Fibroblast of skin of right quadriceps (primary cell): ENCODE results near the gene DDN.

Experiments
- DNase-seq: peaks from one replicate; pipeline ENCODE4 v3.0.0-alpha.2; 2013

Gene DDN

DNA sequence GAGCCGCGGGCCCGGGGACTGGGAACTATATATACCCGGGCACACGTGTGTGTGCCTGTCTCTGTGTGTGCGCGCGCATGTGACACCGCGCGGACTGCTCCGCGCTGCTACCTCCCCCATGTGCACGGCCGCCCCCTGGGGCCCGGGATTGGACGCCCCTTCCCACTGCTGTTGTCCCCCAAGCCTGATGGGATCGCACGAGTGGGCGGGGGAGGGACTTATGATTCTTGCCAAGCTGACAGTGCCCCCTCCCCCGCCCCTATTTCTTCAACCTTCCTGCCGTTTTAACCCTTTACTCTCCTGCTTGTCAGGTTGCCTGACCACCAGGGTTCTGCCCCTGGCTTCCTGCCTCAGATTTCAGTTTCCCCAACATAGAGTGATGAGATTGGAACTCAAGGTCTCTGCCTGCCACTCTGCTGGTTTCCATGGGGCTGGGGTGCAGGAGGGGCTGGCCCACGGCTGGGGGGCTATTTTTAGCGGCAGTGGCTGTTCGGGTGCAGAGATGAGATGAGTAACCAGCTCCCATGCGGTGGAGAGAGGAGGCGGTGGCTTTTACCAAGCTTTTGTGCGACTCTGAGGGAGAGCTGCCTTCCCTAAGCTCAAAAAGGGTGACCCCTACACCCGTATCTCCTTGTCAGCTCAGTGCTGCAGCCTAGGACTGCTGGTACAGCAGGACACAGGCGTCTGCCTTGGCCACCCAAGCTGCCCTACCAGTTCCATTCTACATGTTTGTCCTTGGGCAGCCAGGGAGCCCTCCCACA is at the start of gene DDN:
Gene DDN, minus strand, starts transcription at position 5 of the 761 bp plus-strand sequence. CDS start 88 bp downstream, outside the sequence.
- peak; percentile 58 for DNase-seq

DNA sequence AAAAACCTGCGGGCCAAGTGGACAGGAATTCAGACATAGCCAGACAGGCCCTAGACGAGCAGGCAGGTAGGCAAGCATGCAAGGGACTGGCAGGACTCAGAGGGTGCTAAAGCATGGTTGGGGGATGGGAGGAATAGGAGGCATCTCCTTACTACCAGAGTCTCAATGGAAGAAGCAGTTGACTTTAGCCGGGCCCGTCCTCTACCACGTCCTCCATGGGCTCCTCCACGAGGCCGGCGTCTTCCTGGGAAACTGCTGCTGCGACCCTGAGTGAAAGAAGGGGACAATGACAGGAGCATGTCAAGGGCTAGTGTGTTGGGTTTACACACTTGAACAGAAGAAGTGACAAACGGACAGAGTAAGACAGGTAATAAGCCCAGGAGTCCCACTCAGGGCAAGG is 49.8 kb upstream of the DDN start:
- no peak for DNase-seq

DNA sequence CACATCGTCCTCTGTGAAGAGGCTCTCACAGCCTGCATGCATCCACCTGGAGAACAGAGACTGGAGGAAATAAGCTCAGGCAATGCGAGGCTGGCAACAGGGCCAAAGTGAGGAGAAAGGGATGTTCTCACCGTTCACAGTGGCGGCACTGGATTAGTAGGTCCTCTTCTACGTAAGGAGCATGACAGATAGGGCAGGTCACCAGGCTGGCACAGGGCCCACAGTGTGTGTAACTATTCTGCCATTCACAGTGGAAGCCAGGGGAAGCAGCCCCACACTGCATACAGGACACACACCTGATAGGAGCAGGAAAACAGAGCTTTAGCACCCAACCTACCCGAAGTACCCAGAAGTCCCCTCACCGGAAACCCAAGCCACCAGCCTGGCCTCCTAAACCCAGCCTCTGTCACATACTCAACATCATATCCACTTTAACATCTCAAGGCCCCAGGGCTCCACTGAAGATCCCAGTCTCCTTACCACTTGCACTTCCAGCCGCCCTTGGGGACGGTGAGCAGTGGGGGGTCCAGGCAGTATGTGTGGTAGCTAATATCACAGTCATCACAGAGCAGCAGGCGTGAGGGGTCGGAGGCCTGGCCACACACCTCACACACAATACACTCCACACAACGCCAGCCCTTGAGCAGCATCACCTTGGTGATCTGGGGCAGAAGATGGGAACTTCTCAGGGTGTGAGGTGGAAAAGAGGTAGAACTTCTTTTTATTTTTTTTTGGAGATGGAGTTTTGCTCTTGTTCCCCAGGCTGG is 47.1 kb upstream of the DDN start:
- no peak for DNase-seq

DNA sequence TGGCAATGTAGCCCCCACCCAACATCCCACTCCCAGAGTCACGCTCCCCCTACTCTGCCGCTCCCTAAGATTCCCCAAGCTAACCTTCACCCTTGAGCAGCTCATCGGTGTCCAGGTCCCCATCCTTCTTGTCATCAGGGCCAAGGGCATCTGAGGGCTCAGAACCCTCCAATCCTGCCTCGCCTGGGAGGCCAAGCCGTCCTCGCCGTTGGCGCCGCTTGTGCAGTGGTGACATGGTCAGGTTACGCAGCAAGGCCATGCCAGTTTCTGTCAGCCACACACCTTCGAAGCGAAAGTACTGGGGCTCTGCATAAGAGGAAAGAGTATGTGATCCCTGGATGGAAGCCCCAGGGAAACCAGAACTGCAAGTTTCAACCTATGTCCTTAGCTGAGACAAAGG is 45.5 kb upstream of the DDN start:
- no peak for DNase-seq

DNA sequence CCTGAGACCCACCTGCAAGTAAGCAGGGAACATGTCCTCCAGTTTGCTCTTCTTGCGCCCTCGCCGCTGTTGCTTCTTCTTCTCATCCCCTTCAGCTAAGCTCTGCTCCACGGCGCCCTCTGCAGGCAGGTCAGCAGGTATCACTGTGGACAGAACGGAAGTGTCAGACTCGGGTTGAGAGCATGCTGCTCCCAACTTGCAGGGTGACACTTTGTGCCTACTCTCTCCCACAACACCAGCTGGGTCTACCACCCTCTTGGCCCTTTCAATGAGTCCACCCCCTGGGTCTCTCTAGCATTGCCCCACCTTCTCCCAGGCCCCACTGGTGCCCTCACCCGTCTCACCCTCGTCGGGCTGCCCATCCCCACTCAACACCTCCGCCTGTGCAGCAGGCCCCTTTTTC is 44.7 kb upstream of the DDN start:
- peak; percentile 39 for DNase-seq

DNA sequence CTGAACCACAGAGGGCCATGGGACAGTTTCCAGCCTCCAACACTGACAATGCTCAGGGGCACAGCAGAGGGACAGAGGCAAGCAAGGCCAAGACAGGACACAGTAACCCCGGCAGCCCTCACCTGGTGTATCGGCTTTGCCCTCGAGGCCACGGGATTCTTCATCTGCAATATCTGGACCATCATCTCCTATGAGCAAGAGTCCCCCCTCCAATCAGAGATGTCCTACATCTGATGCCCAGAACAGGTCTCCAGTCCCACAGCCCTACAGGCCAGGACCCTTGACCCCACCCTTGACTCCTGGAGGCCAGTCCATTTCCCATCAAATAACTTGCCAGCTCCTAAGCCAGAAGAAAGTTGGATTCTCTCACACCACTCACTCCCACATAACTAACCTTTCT is 44.1 kb upstream of the DDN start:
- no peak for DNase-seq

DNA sequence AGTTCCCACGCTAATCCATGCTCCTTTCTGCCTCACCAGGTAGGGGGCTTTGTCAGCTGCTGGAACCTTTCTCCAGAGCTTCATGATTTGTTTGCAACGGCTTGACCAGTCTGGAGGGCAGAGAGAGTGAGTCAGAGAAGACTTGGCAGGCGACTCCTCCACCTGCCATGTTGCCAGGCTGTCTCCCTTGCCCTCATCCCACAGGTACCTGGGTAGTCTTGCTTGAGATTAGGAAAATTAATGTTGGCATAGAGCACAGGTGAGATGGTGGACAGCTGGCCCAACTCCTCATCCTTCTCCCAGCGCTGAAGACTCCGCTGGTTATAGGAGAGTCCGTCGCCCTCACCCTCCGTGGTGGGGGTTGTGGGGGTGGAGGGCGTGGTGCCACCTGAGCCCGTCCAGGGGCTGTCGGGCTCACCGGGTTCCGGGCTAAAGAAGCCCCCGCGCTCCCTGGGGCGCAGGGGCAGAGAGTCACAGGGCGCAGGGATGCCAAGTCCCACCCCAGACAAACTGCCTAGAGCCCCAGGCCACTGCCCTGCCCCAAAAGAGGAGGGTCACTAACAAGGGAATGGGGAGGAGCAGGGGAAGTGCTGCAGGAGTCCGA is 42.8 kb upstream of the DDN start:
- no peak for DNase-seq

DNA sequence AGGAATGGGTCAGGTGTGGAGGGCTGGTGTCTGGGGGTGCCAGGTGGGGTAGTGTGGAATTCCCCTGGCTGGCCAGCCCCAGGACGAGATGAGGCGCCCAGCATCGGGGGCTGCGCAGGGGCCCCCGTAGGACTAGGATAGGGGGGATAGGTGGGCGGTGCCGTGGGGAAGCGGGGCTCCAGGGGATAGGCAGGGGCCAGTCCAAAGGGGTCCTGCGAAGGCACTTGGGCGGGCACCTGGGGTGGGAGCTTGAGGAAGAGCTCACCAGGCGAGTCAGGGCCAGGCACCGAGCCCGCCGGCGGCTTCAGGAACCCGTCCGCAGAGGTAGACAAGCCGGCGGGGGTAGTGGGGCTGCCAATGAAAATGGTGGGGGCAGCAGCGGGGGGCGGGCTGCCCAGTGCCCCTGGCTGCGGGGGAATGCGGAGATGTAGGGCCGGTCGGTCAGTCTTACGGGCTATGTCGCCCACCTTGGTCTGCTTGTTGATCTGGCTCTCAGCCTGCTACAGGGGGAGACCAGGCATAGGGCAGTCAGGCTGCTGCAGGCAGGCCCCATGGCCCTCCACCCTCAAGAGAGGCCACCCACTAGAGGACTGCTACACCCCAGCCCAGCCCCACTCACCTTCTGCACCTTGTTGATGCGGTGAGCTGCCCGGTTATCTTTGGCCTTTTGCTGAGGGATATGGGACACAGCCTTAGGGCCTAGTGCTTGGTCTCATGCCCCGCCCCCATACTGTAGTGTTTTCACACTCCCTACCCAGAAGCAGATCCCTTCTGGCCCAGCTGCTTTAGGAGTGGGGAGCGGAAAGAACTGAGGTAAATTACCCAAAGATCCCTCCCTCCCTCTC is 42.1 kb upstream of the DDN start:
- no peak for DNase-seq

DNA sequence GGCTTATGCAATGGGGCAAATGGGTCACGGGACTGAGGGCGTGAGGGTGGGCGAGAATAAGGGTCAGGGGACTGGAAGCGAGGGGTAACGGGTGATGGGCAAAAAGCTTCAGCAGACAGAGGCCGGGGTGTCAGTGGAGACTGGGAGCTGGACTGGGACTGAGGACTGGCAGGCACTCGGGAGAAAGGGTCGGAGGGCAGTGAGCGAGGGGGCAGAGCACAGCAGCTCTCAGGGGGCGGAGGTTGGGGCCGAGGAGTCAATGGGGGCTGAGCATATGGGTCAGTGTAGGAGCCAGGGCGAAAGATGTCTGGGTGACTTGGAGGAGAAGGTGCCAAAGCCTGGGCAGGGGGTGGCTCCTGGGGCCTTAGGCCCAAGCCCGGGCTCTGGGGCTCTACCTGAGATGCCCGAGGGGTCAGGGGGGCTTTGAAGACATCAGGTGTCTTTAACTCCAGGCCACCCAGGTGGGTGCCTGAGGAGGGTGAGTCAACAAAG is 41.2 kb upstream of the DDN start:
- no peak for DNase-seq

DNA sequence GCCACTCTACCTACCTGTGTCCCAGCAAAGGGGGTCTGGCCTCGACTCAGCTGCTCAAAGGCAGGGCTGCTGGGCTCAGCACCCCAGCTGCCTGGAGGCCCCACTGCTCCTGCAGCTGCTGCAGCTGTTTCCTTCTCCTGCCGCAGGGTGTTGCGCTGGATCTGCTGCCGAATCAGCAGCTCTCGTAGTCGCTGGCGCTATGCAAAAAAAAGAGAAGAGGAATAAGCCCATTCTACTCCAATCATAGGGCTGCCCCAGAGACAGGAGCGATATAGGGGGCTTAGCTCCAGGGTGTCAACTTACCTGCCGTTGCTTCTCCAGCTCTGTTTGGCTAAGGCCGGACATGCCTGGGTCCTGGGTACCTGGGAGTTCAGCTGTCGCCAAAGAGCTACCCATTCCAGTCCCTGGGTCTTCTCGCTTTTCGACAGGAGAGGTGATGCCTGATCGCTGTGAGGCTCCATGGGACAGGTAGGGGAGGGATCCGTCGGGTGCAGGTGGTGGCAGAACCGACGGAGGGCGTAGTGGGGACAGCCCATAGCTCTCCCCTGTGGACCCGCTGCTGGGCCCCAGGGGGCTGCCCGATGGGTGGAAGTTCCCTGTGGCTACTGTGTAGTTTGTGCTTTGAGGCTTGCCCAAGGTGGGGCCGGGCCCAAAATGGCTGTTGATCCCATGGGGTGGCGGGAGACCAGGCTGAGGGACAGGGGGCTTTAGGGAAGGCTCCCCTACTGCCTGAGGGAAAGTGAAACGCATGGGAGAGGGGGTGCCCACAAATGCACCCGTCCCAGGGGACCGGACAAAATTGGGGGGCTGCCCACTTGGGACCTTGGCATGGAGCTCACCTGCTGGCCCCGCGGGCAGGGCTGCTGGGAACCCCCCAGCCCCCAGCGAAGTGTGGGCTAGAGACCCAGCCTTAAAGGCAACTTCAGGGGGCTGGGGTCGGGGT is 40.5 kb upstream of the DDN start:
- no peak for DNase-seq

DNA sequence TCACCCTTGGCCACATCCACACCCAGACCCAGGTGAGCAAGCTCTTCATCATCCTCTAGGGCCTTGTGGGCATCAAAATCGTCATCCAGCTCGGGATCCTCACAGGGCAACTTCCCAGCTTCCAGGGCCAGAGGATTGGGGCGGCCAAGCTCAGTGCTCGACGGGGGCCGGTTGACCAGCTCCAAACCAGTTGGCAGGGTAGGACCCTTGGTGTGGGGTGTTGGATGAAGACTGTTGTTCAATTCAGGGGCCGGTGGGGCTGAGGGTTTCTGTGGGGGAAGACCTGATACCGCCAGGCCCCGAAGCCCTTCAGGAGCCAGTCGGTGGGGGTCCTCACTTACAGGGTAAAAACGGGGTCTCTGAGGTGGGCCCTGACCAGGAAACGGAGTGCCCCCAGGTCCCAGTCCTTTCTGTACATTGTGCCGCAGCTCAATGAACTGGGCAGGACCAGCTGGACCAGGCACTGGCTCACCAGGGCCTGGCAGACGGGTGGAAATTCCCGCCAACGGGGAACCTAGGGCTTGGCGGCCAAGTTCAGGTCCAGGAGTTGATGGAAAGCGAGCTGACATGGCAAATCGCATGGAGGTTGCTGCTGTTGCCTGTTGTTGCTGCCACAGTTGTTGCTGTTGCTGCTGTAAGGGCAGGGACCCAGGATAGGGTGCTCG is 39.2 kb upstream of the DDN start:
- no peak for DNase-seq

DNA sequence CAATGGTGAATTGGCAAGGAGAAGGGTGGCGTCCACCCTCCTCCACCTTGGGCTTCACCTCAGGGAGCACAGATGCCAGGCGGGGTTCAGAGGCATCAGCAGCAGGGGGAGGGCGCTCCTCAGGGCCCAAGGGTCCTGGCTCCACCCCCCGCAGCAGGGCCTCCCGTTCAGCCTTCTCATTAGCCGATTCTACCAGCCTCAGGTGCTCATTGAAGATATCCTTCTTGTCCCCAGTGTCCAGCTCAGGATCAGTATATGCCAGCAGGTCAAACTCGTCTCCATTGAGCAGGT is 38.7 kb upstream of the DDN start:
- no peak for DNase-seq

DNA sequence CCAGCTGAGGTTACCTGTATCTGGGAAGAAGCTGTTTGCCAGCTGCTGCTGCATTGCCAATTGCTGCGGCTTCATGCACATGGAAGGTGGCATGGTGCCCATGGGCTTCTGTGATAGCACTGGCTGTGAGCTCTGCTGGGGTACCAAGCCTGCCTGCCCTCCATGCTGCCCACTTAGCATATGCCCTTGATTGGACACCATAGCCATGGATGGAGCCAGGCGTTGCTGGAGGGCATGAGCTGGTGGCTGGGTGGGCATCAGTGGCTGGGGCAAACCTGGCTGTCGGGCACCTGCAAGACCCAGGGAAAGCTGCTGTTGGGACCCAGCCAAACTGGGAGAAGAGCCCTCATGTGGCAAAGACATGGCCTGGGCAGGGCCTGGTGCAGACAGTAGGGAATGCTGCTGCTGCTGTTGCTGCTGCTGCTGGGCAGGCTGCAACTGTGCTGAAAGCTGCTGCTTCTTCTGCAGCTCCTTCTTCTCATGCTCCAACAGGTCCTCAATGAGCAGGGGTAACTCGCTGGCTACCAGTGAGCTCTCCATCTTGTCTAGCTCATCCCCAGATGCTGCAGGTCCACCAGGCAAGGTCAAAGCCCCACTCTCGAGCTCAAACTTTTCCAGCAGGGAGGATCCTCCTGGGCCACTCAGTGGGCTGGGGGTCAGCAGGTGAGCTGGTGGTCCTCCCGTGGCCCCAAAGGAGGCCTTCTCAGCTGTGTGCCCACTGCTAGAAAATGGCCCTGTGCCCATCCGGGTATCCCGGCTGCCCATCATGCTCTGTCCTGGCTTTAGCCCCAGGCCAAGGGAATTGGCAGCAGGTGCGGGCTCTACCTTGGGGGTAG is 38.2 kb upstream of the DDN start:
- DNase-seq = no peak

DNA sequence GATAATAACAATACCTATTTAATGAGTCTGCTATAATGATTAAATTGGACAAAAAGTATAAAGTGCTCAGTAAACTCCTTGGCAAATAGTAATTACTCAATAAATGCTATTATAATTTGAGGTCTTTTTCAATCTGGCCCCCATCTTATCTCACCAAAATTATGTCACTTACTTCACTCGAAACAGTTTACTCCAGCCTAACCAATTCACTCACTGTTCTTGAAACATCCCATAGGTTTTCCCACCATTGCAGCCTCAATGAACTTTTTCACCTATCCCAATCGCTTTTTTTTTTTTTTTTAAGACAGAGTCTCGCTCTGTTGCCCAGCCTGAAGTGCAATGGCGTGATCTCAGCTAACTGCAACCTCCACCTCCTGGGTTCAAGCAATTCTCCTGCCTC is 36.9 kb upstream of the DDN start:
- no peak for DNase-seq

DNA sequence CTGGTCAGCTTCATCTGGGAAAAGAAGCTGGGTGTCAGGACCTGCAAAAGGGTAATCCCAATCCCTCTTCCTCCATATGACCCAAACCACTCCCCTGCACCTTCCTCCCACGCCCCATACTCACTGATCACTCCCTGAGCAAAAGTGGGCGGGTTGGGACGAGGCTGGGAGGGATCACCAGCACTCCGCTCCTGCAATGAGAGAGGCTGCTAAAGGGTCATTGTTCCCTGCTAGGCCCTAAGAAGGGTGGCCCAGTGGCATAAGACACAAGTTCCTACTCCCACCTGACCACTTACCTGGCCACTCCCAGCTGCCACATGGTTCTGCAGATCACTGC is 35.1 kb upstream of the DDN start:
- no peak for DNase-seq

DNA sequence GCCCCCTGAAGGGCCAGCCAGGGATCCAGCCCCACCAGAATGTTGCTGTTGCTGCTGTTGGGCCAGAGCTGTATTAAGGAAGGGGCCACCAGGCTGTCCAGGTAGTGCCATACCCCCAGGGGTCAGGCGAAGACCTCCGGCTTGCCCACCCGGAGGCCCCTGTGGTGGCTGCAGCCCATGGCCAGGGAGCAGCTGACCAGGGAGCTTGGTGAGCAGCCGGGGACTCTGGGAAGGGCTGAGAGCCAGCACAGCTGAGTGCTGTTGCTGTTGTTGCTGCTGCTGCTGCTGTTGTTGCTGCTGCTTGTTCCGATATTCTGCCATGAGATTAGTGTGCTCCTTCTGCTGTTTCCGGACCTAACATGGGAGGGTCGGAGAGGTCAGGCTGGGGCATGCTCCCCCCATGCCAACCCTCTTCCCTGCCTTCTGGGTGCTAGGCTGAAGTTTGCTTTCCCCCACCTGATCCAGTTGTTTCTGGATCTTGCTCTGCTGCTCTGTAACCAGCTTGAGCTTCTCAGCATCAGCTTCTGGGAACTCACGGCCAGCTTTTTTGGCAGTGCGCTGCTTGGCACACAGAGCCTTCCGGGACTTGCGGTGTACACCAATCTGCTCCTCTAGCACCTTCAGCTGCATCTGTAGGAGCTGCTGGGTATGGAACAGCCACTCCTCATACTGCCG is 34.6 kb upstream of the DDN start:
- no peak for DNase-seq

DNA sequence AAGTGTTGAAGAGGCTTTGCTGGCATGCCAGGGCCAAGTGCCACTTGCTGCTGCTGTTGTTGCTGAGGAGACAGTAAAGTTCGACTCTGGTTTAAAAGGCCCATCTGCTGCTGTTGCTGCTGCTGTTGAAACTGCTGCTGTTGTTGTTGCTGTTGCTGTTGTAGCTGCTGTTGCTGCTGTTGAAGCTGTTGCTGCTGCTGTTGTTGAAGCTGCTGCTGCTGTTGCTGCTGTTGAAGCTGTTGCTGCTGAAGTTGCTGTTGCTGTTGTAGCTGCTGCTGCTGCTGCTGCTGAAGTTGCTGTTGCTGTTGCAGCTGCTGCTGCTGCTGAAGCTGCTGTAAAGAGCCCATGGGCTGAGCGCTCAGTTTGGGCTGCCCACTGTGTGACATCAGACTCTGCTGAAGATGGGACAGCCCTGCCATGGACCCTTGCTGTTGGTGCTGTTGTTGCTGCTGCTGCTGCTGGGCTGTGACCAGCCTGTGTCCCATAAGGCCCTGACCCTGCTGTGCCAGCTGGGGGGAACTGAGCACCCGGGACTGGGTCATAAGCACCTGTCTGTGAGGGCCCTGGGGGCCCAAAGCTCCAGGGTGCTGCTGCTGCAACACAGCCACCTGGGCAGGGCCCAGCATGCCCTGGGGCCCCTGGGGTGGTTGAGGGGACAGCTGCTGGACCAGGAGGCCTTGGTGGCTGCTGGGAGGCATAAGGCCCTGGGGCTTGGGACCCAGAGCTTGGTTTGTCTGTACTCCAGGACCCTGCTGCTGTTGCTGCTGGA is 33.7 kb upstream of the DDN start:
- no peak for DNase-seq

DNA sequence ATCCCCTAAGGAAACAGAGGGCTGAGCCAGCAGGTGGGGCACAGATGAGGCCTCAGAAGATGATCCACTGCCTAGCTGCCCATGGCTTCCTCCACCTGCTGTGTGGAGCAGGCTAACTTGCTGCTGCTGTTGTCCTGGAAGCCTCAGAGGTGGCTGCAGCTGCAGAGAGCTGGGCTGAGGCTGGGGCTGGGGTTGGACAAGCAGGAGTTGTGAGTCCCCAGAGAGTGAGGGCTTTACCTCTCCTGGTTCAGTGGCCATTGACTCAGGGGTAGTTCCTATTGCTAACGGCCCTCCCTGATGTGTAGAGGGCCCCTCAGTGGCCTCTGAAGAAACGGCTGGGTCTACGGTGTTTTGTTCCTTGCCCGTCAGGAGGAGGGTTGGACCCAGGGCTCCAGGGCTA is 33.1 kb upstream of the DDN start:
- DNase-seq = no peak

DNA sequence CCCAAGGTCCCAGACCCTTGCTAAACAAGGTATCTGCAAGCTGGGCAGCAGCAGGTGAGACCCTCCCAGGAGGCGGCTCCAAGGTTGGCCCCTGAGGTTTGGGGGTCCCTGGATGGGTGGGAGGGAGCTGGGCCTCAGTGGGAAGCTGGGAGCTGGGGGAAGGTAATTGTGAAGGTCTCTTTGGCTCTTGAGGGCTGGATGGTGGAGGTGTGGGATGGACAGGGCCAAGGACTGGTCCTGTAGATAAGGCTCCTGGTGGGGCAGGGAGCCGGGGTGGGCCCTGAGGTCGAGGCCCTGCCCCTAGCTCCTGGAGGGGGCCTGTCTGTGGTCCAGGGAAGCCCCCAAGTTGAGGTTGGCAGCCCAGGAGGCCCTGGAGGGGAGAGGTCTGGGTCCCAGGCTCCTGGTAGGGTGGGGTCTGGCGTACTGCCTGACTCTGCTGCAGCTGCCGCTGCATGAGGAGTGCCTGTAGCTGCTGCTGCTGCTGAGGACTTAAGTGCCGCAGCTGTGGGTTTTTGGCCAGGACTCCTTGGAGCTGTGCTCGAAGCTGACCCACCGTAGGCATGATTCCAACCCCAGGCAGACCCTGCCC is 32.5 kb upstream of the DDN start:
- DNase-seq = no peak
